Measurements from ENCODE around the gene ADAMTS3.

DNA sequence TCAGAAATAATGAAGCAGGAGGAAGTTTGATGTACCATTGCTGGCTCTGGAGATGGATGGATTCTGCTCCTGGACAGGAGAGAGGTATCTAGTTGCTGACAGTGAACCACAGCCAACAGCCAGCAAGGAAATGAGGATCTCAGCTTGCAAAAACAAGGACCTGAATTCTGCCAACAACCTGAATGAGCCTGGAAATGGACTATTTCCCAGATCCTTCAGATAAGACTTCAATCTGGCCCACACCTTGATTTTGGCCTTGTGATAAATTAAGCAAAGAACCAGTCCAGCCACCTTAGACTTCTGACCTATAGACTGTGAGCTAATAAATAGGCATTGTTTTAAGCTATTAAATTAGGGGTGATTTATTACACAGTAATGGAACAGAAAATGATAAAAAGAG, 220.3 kb downstream of the ADAMTS3 start:
- TF ChIP-seq TAF1 (IDR thresholded peaks at IDR 0.05; ENCODE audit: low read depth) (no peak), CEBPB (IDR thresholded peaks at IDR 0.05) (no peak), MAX (IDR thresholded peaks at IDR 0.05) (no peak), FOXM1 (IDR thresholded peaks at IDR 0.05; ENCODE audit: borderline replicate concordance, low read depth) (no peak), EP300 (IDR thresholded peaks at IDR 0.05; ENCODE audit: borderline replicate concordance) (no peak), RAD21 (IDR thresholded peaks at IDR 0.05; ENCODE audit: low read depth) (no peak), YY1 (IDR thresholded peaks at IDR 0.05; ENCODE audit: low read depth) (no peak), EGR1 (IDR thresholded peaks at IDR 0.05) (no peak), TCF12 (IDR thresholded peaks at IDR 0.05; ENCODE audit: low read depth) (no peak), CREB1 (IDR thresholded peaks at IDR 0.05; ENCODE audit: low read depth) (no peak), REST (IDR thresholded peaks at IDR 0.05; ENCODE audit: low read depth) (no peak), TEAD4 (IDR thresholded peaks at IDR 0.05) (no peak), ZBTB7A (IDR thresholded peaks at IDR 0.05; ENCODE audit: low read depth) (no peak), NFIC (IDR thresholded peaks at IDR 0.05) (no peak)
